Neural cell (in vitro differentiated cells): ENCODE data around the gene HSD11B1L. TPM values are rescaled to one million over a fixed set of nuclear protein-coding genes. Genes with fewer than 3 reads are reported as not detected.

Experiments used
- H2AFZ ChIP-seq: fragments of 200-600, 300-800 bp; sonication (generic), shearing (Covaris generic); 2 replicates; pipeline ENCODE4 v1.6.0; 2014; ENCODE audit warnings: low read depth, mild to moderate bottlenecking, antibody characterized with exemption, low read length, moderate library complexity
- H3F3A ChIP-seq: fragments of 200-600 bp; shearing (Covaris generic); 2 replicates; pipeline ENCODE4 v1.6.1; 2016; ENCODE audit warnings: mild to moderate bottlenecking, moderate library complexity, mixed read lengths, antibody characterized with exemption, low read length; ENCODE audit not compliant: insufficient read depth, poor library complexity, severe bottlenecking
- H3K27ac ChIP-seq: fragments of 200-600, 300-800 bp; sonication (generic), shearing (Covaris generic); 2 replicates; pipeline ENCODE4 v1.5.1; 2014; ENCODE audit warnings: mild to moderate bottlenecking, low read length, moderate library complexity
- H3K27me3 ChIP-seq: fragments of 300-800, 200-600 bp; sonication (generic), shearing (Covaris generic); 2 replicates; pipeline ENCODE4 v1.6.0; 2014; ENCODE audit warnings: mild to moderate bottlenecking, low read depth, low read length, moderate library complexity; ENCODE audit not compliant: insufficient read depth
- H3K36me3 ChIP-seq: fragments of 300-800, 200-600 bp; sonication (generic), shearing (Covaris generic); 2 replicates; pipeline ENCODE4 v1.5.1; 2014; ENCODE audit warnings: mild to moderate bottlenecking, antibody characterized with exemption, low read length, moderate library complexity; ENCODE audit not compliant: insufficient read depth
- H3K4me2 ChIP-seq: fragments of 300-800, 200-600 bp; sonication (generic), shearing (Covaris generic); 2 replicates; pipeline ENCODE4 v1.6.0; 2014; ENCODE audit warnings: mild to moderate bottlenecking, low read length
- H3K4me3 ChIP-seq: fragments of 300-800, 200-600 bp; sonication (generic), shearing (Covaris generic); 2 replicates; pipeline ENCODE4 v1.5.1; 2014; ENCODE audit warnings: mild to moderate bottlenecking, low read length, moderate library complexity
- H3K79me2 ChIP-seq: fragments of 200-600 bp; shearing (Covaris generic); replicated peaks from 2 replicates; pipeline ENCODE4 v1.6.0; 2014; ENCODE audit warnings: mild to moderate bottlenecking, low read length, moderate library complexity; ENCODE audit not compliant: insufficient read depth
- H3K9ac ChIP-seq: fragments of 300-800, 200-600 bp; sonication (generic), shearing (Covaris generic); 2 replicates; pipeline ENCODE4 v1.6.1; 2016; ENCODE audit warnings: mild to moderate bottlenecking, low read length, mixed read lengths
- H3K9me2 ChIP-seq: fragments of 200-600 bp; shearing (Covaris generic); 2 replicates; pipeline ENCODE4 v1.6.1; 2016; ENCODE audit warnings: mild to moderate bottlenecking, low read length, mixed read lengths; ENCODE audit not compliant: insufficient read depth
- H3K9me3 ChIP-seq: fragments of 200-600, 300-800 bp; sonication (generic), shearing (Covaris generic); 2 replicates; pipeline ENCODE4 v1.6.1; 2016; ENCODE audit warnings: mild to moderate bottlenecking, mixed run types, low read length, moderate library complexity, mixed read lengths
- H4K20me1 ChIP-seq: fragments of 200-600 bp; shearing (Covaris generic); 2 replicates; pipeline ENCODE4 v1.6.1; 2016; ENCODE audit warnings: mild to moderate bottlenecking, mixed run types; ENCODE audit not compliant: insufficient read depth
- EP300 ChIP-seq: fragments of 450-650 bp; conservative IDR thresholded peaks from 2 replicates; pipeline ENCODE4 v1.6.1; 2014; ENCODE audit warnings: antibody characterized with exemption, mild to moderate bottlenecking, moderate library complexity; ENCODE audit not compliant: poor library complexity, severe bottlenecking
- EZH2 ChIP-seq: fragments of 200-600, 300-800 bp; shearing (Covaris generic), sonication (generic); IDR thresholded peaks from 2 replicates; pipeline ENCODE4 v1.6.1; 2014; ENCODE audit warnings: antibody characterized with exemption, low read length, borderline replicate concordance, mild to moderate bottlenecking; ENCODE audit not compliant: insufficient read depth, poor library complexity, severe bottlenecking
- MXI1 ChIP-seq: fragments of 450-650 bp; conservative IDR thresholded peaks from 2 replicates; pipeline ENCODE4 v1.6.1; 2014; ENCODE audit warnings: antibody characterized with exemption, mild to moderate bottlenecking; ENCODE audit not compliant: poor library complexity, severe bottlenecking
- POLR2AphosphoS5 ChIP-seq: IDR thresholded peaks from 2 replicates; pipeline ENCODE4 v1.6.1; 2012
- RAD21 ChIP-seq: fragments of 450-650 bp; conservative IDR thresholded peaks from 2 replicates; pipeline ENCODE4 v1.6.1; 2014; ENCODE audit warnings: antibody characterized with exemption, mild to moderate bottlenecking, moderate library complexity
- REST ChIP-seq: IDR thresholded peaks from 2 replicates; pipeline ENCODE4 v1.6.1; 2012; ENCODE audit warnings: borderline replicate concordance
- SMC3 ChIP-seq: fragments of 450-650 bp; conservative IDR thresholded peaks from 2 replicates; pipeline ENCODE4 v1.6.1; 2014; ENCODE audit warnings: antibody characterized with exemption, mild to moderate bottlenecking, moderate library complexity; ENCODE audit not compliant: poor library complexity
- TAF1 ChIP-seq: IDR thresholded peaks from 2 replicates; pipeline ENCODE4 v1.6.1; 2012; ENCODE audit warnings: low read depth
- polyA plus RNA-seq: library from polyadenylated mRNA; depleted of rRNA; stranded (reverse); fragments of >200 nt; gene quantifications from 2 replicates; pipeline ENCODE4 v1.2.3, GENCODE V29; 2014
- TF ChIP-seq, protein P1 (sequence below): fragments of 450-650 bp; IDR thresholded peaks from 2 replicates; pipeline ENCODE4 v1.5.1; 2014; ENCODE audit warnings: antibody characterized with exemption, mild to moderate bottlenecking, moderate library complexity; ENCODE audit not compliant: poor library complexity, severe bottlenecking

Gene HSD11B1L
- polyA plus RNA-seq, 1 donor from 2014 or later: 170 TPM

DNA sequence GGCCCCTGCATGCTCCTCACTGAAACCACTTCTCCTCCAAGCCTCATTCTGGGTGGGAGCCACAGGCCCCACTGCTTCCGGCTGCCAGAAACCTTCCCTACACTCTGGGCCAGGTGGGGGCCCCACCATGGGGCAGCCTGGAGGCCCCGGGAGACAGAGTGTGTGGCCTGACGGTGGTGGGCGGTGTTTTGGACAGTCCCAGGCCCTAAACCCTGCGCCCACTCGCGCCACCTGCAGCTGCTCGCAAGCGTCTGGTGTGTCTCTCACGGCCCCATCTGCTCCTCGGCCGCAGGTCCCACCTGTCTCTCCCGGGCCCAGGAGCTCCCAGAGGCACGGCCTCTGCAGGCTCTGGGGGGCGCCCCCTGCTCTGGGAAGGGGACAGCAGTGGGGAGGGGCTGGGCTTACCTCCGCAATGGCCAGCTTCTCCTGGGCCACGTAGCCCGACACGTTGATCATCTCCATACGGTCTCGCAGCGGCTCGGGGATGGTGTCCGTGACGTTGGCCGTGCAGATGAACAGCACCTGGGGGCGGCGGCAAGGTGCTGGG, 14.9 kb downstream of the HSD11B1L start:
- peaks cover 15% of the 10 kb centered on the region for H3K79me2 ChIP-seq
- H3K9ac ChIP-seq: no peak overlapping the region
- peaks cover 8% of the 10 kb centered on the region for H4K20me1 ChIP-seq
- no peaks in the 10 kb centered on the region for H3K27me3 ChIP-seq
- no peak for TF ChIP-seq REST
- TF ChIP-seq POLR2AphosphoS5: no peak
- no peak for TF ChIP-seq TAF1
- TF ChIP-seq RAD21: no peak
- TF ChIP-seq, protein P1, sequence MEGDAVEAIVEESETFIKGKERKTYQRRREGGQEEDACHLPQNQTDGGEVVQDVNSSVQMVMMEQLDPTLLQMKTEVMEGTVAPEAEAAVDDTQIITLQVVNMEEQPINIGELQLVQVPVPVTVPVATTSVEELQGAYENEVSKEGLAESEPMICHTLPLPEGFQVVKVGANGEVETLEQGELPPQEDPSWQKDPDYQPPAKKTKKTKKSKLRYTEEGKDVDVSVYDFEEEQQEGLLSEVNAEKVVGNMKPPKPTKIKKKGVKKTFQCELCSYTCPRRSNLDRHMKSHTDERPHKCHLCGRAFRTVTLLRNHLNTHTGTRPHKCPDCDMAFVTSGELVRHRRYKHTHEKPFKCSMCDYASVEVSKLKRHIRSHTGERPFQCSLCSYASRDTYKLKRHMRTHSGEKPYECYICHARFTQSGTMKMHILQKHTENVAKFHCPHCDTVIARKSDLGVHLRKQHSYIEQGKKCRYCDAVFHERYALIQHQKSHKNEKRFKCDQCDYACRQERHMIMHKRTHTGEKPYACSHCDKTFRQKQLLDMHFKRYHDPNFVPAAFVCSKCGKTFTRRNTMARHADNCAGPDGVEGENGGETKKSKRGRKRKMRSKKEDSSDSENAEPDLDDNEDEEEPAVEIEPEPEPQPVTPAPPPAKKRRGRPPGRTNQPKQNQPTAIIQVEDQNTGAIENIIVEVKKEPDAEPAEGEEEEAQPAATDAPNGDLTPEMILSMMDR: no peak
- no peak for TF ChIP-seq EZH2
- TF ChIP-seq EP300: no peak
- TF ChIP-seq MXI1: no peak
- no peak for TF ChIP-seq SMC3
- no peaks in the 10 kb centered on the region for H3K9me2 ChIP-seq
- no peaks in the 10 kb centered on the region for H3F3A ChIP-seq
- H3K27ac ChIP-seq: no peak overlapping the region
- no peaks in the 10 kb centered on the region for H3K36me3 ChIP-seq
- H3K9me3 ChIP-seq: no peaks in the 10 kb centered on the region
- H3K4me2 ChIP-seq: no peak overlapping the region
- no peak overlapping the region for H2AFZ ChIP-seq
- H3K4me3 ChIP-seq: no peak overlapping the region

DNA sequence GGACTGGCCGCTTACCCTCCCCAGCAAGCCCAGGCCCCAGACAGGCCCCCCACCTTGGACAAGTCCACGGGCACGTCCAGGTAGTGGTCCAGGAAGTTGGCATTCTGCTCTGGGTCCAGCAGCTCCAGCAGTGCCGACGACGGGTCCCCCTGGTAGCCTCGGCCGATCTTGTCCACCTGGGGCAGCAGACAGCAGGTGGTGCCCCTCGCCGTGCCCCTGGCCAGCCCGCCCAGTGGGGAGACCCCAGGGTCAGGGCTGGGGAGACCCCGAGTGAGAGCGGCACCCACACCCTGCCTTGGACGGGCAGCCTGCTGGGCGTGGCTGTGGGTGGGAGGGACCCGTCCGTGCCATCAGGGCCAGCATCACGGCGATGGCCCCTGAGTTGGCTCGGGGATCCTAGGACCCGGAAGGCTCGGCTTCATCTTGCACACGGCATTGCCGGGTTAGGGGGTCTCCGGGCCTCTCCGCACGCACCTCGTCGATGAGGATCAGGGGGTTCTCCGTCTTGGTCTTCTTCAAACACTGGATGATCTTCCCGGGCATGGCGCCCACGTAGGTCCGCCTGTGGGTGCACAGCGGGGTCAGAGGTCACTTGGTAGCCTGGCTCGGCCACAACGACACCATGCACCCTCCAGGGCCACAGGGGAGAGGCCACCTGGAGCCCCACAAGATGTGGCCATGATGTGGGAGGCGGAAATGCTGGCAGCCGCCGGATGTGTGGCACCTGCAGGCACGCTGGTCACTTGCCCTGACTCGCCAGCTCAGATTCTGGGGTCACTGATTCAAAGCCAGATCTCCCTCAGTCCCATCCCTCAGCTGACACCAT, 15.6 kb downstream of the HSD11B1L start:
- H3K79me2 ChIP-seq: peaks cover 9% of the 10 kb centered on the region
- H3K9me3 ChIP-seq: no peaks in the 10 kb centered on the region
- H3K36me3 ChIP-seq: no peaks in the 10 kb centered on the region
- no peak overlapping the region for H3K4me2 ChIP-seq
- no peaks in the 10 kb centered on the region for H3K9me2 ChIP-seq
- no peak for TF ChIP-seq RAD21
- TF ChIP-seq MXI1: no peak
- TF ChIP-seq REST: no peak
- TF ChIP-seq, protein P1: no peak
- TF ChIP-seq EP300: no peak
- no peak for TF ChIP-seq EZH2
- TF ChIP-seq POLR2AphosphoS5: no peak
- TF ChIP-seq SMC3: no peak
- TF ChIP-seq TAF1: no peak
- no peak overlapping the region for H3K9ac ChIP-seq
- H3F3A ChIP-seq: no peaks in the 10 kb centered on the region
- no peak overlapping the region for H3K4me3 ChIP-seq
- H3K27me3 ChIP-seq: no peaks in the 10 kb centered on the region
- no peak overlapping the region for H3K27ac ChIP-seq
- peaks cover 8% of the 10 kb centered on the region for H4K20me1 ChIP-seq
- H2AFZ ChIP-seq: no peak overlapping the region
